K562 (cell line): Measurements from ENCODE around the gene UAP1. TPM values are rescaled to one million over a fixed set of nuclear protein-coding genes. Genes with fewer than 3 reads are reported as not detected.
A peak's percentile ranks its signal among the peaks of the same experiment; 100 is the strongest.

ENCODE experiments used
- ATAC-seq: fragments of 200-7000 bp; cut with Tn5 transposase; 3 replicates; pipeline ENCODE4 v1.9.1; 2020; ENCODE audit warnings: moderate library complexity
- BruUV-seq: library from RNA; stranded (reverse); fragments of 400-500 nt; replicated peaks from 2 replicates; lab custom pipeline; 2021; lab: Mats Ljungman, UMichigan
- CTCF ChIA-PET: fragments of 300-600 bp; formaldehyde crosslinking; extraction: SDS; loops from one replicate; lab custom pipeline; 2021; ENCODE audit warnings: low intra/inter-chr PET ratio; lab: Yijun Ruan, JAX
- POLR2A ChIA-PET: fragments of 300-600, 350-650 bp; sonication (Branson Sonifier 250); formaldehyde crosslinking; extraction: SDS; loops from one replicate; lab custom pipeline; 2021; ENCODE audit warnings: antibody characterized with exemption, inconsistent platforms; lab: Yijun Ruan, JAX
- DNase-seq, 4 experiments: peaks; one replicate each; pipeline versions ENCODE4 v3.0.0 to v3.0.0-alpha.2; 2011 to 2018; ENCODE audit warnings: low spot score in 3 of 4, mixed read lengths in 3 of 4; ENCODE audit errors: extremely low read depth in 1 of 4
- FAIRE-seq: peaks from 2 replicates; lab custom pipeline; 2011; peaks lifted over from hg19 to GRCh38; lab: Jason Lieb, UNC
- H2AFZ ChIP-seq: 2 replicates; pipeline ENCODE4 v1.6.0; 2011; ENCODE audit warnings: low read depth, low read length, control low read depth, inconsistent platforms
- H3K27ac ChIP-seq: fragments of 200-600 bp; 3 replicates; pipeline ENCODE4 v1.8.0; 2011; ENCODE audit warnings: low read depth, mild to moderate bottlenecking, control low read depth, inconsistent platforms, low read length, moderate library complexity, mixed read lengths; ENCODE audit errors: extremely low read depth
- H3K27me3 ChIP-seq, 2 experiments: fragments of 300-600 bp in 1 of 2; 2 replicates in 1 of 2; 3 replicates in 1 of 2; pipeline versions ENCODE4 v1.6.0 to v1.8.0; 2011; ENCODE audit warnings: inconsistent platforms in 2 of 2, low read length in 2 of 2, mild to moderate bottlenecking in 1 of 2, mixed read lengths in 1 of 2, moderate library complexity in 1 of 2; ENCODE audit not compliant: control insufficient read depth in 2 of 2, insufficient read depth in 2 of 2
- H3K36me3 ChIP-seq: fragments of 300-600 bp; 3 replicates; pipeline ENCODE4 v1.8.0; 2011; ENCODE audit warnings: mild to moderate bottlenecking, low read length, inconsistent platforms; ENCODE audit not compliant: control insufficient read depth, insufficient read depth
- H3K4me1 ChIP-seq, 2 experiments: fragments of 200-600 bp in 1 of 2; replicated peaks in 1 of 2; 2 replicates in 1 of 2; 3 replicates in 1 of 2; pipeline versions ENCODE4 v1.5.1 to v1.8.0; 2011; ENCODE audit warnings: inconsistent platforms in 2 of 2, low read length in 2 of 2, mild to moderate bottlenecking in 1 of 2, mixed read lengths in 1 of 2, moderate library complexity in 1 of 2; ENCODE audit not compliant: control insufficient read depth in 2 of 2, insufficient read depth in 2 of 2
- H3K4me2 ChIP-seq: 2 replicates; pipeline ENCODE4 v1.6.1; 2011; ENCODE audit warnings: low read length, control low read depth, inconsistent platforms, mixed read lengths; ENCODE audit not compliant: insufficient read depth
- H3K4me3 ChIP-seq: fragments of 200-600 bp; sonication (generic), shearing (Covaris generic); 2 replicates; pipeline ENCODE4 v1.5.1; 2016; ENCODE audit warnings: control low read depth, inconsistent platforms
- H3K79me2 ChIP-seq: fragments of 200-600 bp; 3 replicates; pipeline ENCODE4 v1.8.0; 2011; ENCODE audit warnings: low read length, inconsistent platforms; ENCODE audit not compliant: control insufficient read depth, insufficient read depth
- H3K9ac ChIP-seq, 2 experiments: 2 replicates each; pipeline versions ENCODE4 v1.6.0 to v1.6.1; 2011; ENCODE audit warnings: low read depth in 2 of 2, low read length in 2 of 2, control low read depth in 1 of 2, inconsistent platforms in 1 of 2, mild to moderate bottlenecking in 1 of 2, mixed read lengths in 1 of 2; ENCODE audit not compliant: insufficient read depth in 1 of 2
- H3K9me1 ChIP-seq: one replicate; pipeline ENCODE4 v1.6.0; 2011; ENCODE audit warnings: inconsistent platforms, mild to moderate bottlenecking, low read length, moderate library complexity; ENCODE audit not compliant: control insufficient read depth, insufficient read depth
- H3K9me3 ChIP-seq: replicated peaks from 2 replicates; pipeline ENCODE4 v1.5.1; 2011; ENCODE audit warnings: low read depth, low read length, inconsistent platforms; ENCODE audit not compliant: control insufficient read depth, insufficient read depth
- H4K20me1 ChIP-seq: replicated peaks from 2 replicates; pipeline ENCODE4 v1.6.1; 2011; ENCODE audit warnings: low read length, inconsistent platforms, mixed read lengths; ENCODE audit not compliant: control insufficient read depth, insufficient read depth
- C11orf30 ChIP-seq: fragments of 450-650 bp; IDR thresholded peaks from 2 replicates; pipeline ENCODE4 v1.6.1; 2016; ENCODE audit warnings: low read depth, mild to moderate bottlenecking
- ESRRA ChIP-seq: fragments of 450-650 bp; IDR thresholded peaks from 2 replicates; pipeline ENCODE4 v1.6.1; 2014; ENCODE audit warnings: low read depth, mild to moderate bottlenecking, moderate library complexity, borderline replicate concordance
- FOXP1 ChIP-seq: sonication (generic); formaldehyde crosslinking; IDR thresholded peaks from 2 replicates; pipeline ENCODE4 v1.8.0; 2022; ENCODE audit warnings: mild to moderate bottlenecking, missing genetic modification reagents
- MAFF ChIP-seq: IDR thresholded peaks from 2 replicates; pipeline ENCODE4 v1.6.1; 2012; ENCODE audit warnings: low read length, improper control_type of control experiment
- MAFG ChIP-seq: fragments of 450-650 bp; conservative IDR thresholded peaks from 2 replicates; pipeline ENCODE4 v1.6.1; 2016; ENCODE audit warnings: missing genetic modification characterization, missing compliant biosample characterization
- MAFK ChIP-seq: IDR thresholded peaks from 2 replicates; pipeline ENCODE4 v1.6.1; 2011; ENCODE audit warnings: low read length, improper control_type of control experiment
- ZBTB12 ChIP-seq: fragments of 250-450 bp; sonication (Bioruptor Pico); IDR thresholded peaks from 2 replicates; pipeline ENCODE4 v1.4.0; 2020
- ZNF316 ChIP-seq: fragments of 450-650 bp; IDR thresholded peaks from 2 replicates; pipeline ENCODE4 v1.6.1; 2016
- ZNF561 ChIP-seq: fragments of 450-650 bp; formaldehyde crosslinking; conservative IDR thresholded peaks from 2 replicates; pipeline ENCODE4 v1.4.0; 2020; ENCODE audit warnings: mild to moderate bottlenecking, moderate library complexity
- WGBS: fragments of 100-300 bp; shearing (Covaris generic); methylation state at CpG from one replicate; pipeline ENCODE4 v1.1.6; 2016; ENCODE audit warnings: low coverage, mixed read lengths; ENCODE audit not compliant: insufficient coverage; ENCODE audit errors: missing lambda C conversion rate; 5-methylcytosine and 5-hydroxymethylcytosine counted together
- in situ Hi-C: fragments of 300-500 bp; cut with MboI; formaldehyde crosslinking; loops from 4 replicates; pipeline ENCODE4 v1.15.0; 2018; ENCODE audit warnings: inconsistent platforms, mixed read lengths
- intact Hi-C: fragments of 100-400 bp; cut with micrococcal nuclease; formaldehyde crosslinking; loops from 2 replicates; pipeline ENCODE4 v1.14.2; 2022
- polyA plus RNA-seq, 8 experiments: library from polyadenylated mRNA; depleted of rRNA in 4 of 8; stranded (reverse) in 5 of 8; unstranded in 3 of 8; fragments of >200 nt; fragmentation: Nextera tagmentation in 2 of 8; fragmentation: Illumina TruSeq in 1 of 8; extraction: Ambion mirVana in 2 of 8; extraction: Trizol in 1 of 8; gene quantifications; 2 replicates each; pipeline versions ENCODE4 v1.2.1 to v1.2.3, GENCODE V29; 2011 to 2014; ENCODE audit warnings: inconsistent platforms in 1 of 8, missing spikeins in 1 of 8
- total RNA-seq, 7 experiments: library from RNA; depleted of rRNA in 6 of 7; stranded (reverse); fragments of >200 nt in 6 of 7; fragmentation: Illumina TruSeq in 2 of 7; extraction: Trizol in 2 of 7; gene quantifications; 2 replicates each; pipeline versions ENCODE4 v1.2.1 to v1.2.3, GENCODE V29; 2011 to 2021; ENCODE audit warnings: low replicate concordance in 1 of 7

UAP1 gene
- total and polyA plus RNA-seq, 9 of the 15 experiments (the other 6 are each of a cell fraction or from before 2014, with no cell fraction given) = 182 to 317 (median 213) TPM

DNA sequence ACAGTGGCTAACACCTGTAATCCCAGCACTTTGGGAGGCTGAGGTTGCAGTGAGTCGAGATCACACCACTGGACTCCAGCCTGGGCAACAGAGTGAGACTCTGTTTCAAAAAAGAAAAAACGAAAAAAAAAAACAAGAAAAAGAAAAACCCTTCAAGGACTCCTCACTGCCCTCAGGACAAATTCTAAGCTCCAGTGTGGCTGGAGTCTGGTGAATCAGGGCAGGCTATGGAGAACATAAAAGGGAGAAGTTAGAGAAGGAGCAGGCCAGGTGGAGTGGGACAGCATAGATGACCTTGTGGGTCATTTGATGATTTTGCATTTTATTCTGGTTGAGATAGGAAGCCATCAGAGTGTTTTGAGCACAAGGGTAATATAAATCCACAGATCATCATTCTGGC lies 12.5 kb upstream of the UAP1 start:
- BruUV-seq = no TSS peak

More for the DNA sequence above, 12.5 kb upstream of the UAP1 start:
- TF ChIP-seq FOXP1 (CRISPR knock-in tag) (no peak), C11orf30 (peak; percentile 47), MAFG (tag) (peak; percentile 38), MAFK (0 out of 2 replicates have a peak, but pooled peaks have one; percentile 3), ZNF316 (peak; percentile 70), MAFF (peak; percentile 20; the same call in 1 of the 2 replicates), ZBTB12 (CRISPR knock-in tag) (no peak), ESRRA (0 out of 2 replicates have a peak, but pooled peaks have one; percentile 35), ZNF561 (CRISPR knock-in tag) (no peak)
- Histone ChIP-seq H3K27me3 (no peaks in the 10 kb centered on the region), H3K79me2 (no peaks in the 10 kb centered on the region), H3K4me3 (no peak overlapping the region), H2AFZ (no peak overlapping the region), H3K9ac (no peak overlapping the region), H3K4me1 (peaks cover 5 to 21% of the 10 kb centered on the region in 2 experiments; a peak in 4 of 5 replicates), H3K36me3 (no peaks in the 10 kb centered on the region), H3K9me3 (no peaks in the 10 kb centered on the region), H3K4me2 (no peak overlapping the region), H3K27ac (no peak overlapping the region), H3K9me1 (no peaks in the 10 kb centered on the region), H4K20me1 (no peaks in the 10 kb centered on the region)
- ATAC-seq = no peak
- no peak for FAIRE-seq
- ChIA-PET CTCF (no interaction called here), POLR2A (interaction anchor here (0.7 kb wide), 1 partner anchor 298 kb away, joined by 3 read pairs; no protein-coding TSS in a partner anchor)
- intact Hi-C loops (no loop called here), in situ Hi-C loops (no loop called here)
- WGBS = 27% methylated on average over 2 of the region's 2 CpGs
- DNase-seq = no peak
